Large intestine (tissue), 3 donors: ENCODE data around the gene DPP10. TPM values are rescaled to one million over a fixed set of nuclear protein-coding genes. Genes with fewer than 3 reads are reported as not detected.

Experiments
- DNase-seq, 2 donors: peaks; one replicate each; pipeline versions ENCODE4 v3.0.0 to v3.0.0-alpha.2; 2013
- H3K27ac ChIP-seq: one replicate; pipeline ENCODE4 v1.5.1; 2013; ENCODE audit warnings: low read length
- H3K27me3 ChIP-seq: 2 replicates; pipeline ENCODE4 v1.6.1; 2013; ENCODE audit warnings: low read length; ENCODE audit not compliant: control insufficient read depth, insufficient read depth
- H3K36me3 ChIP-seq: 2 replicates; pipeline ENCODE4 v1.6.1; 2013; ENCODE audit warnings: low read length; ENCODE audit not compliant: control insufficient read depth, insufficient read depth
- H3K4me1 ChIP-seq: one replicate; pipeline ENCODE4 v1.6.1; 2013; ENCODE audit warnings: low read length; ENCODE audit not compliant: control insufficient read depth, insufficient read depth
- H3K4me3 ChIP-seq: one replicate; pipeline ENCODE4 v1.5.1; 2013; ENCODE audit warnings: low read length
- H3K9me3 ChIP-seq: one replicate; pipeline ENCODE4 v1.6.1; 2013; ENCODE audit warnings: mild to moderate bottlenecking, low read depth, low read length, moderate library complexity; ENCODE audit not compliant: control insufficient read depth
- WGBS: methylation state at CpG from one replicate; pipeline ENCODE4 v1.1.5; 2013; ENCODE audit warnings: low lambda C conversion rate; ENCODE audit not compliant: insufficient coverage; 5-methylcytosine and 5-hydroxymethylcytosine counted together
- polyA plus RNA-seq: library from polyadenylated mRNA; unstranded; fragments of 120-200 nt; gene quantifications from one replicate; pipeline ENCODE4 v1.2.1, GENCODE V29; 2013

The DPP10 gene
- polyA plus RNA-seq, 1 donor = 17.3 TPM

DNA sequence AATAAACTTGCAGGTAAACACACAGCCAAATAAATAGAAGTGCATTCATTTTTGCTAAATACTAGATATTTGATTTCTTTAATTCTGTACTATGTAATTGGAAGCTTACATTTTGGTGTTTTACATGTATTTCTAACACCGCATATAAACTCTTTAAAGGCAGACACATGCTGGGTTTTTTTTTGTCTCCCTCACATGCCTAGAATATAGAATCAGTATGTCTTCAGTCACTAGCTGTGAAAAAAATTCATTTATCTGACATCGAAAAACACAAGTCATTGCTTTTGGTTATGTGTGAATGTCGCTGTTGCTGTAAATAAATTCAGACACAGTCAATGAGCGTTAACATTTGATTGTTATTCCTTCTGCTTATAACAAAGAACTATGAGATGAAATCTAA is 1101.0 kb downstream of the DPP10 start:
- no peaks in the 10 kb centered on the region for H3K27me3 ChIP-seq
- WGBS = 90% methylated on average over 2 of the region's 4 CpGs
- no peak overlapping the region for H3K4me3 ChIP-seq
- DNase-seq = no peak
- no peaks in the 10 kb centered on the region for H3K36me3 ChIP-seq
- no peak overlapping the region for H3K27ac ChIP-seq
- no peaks in the 10 kb centered on the region for H3K9me3 ChIP-seq
- H3K4me1 ChIP-seq = no peaks in the 10 kb centered on the region

GRCh38 chr2:115549611-115550130 is 1107.2 kb downstream of the DPP10 start:
- Histone ChIP-seq H3K27ac (no peak overlapping the region), H3K4me1 (no peaks in the 10 kb centered on the region), H3K9me3 (no peaks in the 10 kb centered on the region), H3K36me3 (no peaks in the 10 kb centered on the region), H3K4me3 (no peak overlapping the region), H3K27me3 (no peaks in the 10 kb centered on the region)
- WGBS = no CpG with 5 or more reads among the region's 1 CpG
- no peak for DNase-seq

DNA sequence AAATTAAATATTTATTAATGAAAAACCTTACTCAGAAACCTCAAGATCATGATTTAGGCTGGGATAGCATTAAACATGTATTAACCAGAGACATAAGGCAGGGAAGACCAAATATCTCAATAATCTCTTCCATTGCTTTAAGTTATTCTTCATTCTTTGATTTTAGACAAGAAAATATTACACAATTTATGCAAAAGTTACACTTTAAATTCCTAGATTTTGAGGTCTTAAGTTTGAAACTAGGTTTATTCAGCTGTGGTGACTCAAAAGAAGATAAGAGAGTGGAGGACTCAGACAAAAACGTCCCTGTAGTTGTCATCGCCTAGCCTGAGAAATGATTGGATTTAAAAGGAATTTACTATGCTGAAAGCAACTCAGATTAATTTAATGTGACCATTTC is 1110.3 kb downstream of the DPP10 start:
- H3K27ac ChIP-seq = no peak overlapping the region
- WGBS = 100% methylated on average over 2 of the region's 2 CpGs

DNA sequence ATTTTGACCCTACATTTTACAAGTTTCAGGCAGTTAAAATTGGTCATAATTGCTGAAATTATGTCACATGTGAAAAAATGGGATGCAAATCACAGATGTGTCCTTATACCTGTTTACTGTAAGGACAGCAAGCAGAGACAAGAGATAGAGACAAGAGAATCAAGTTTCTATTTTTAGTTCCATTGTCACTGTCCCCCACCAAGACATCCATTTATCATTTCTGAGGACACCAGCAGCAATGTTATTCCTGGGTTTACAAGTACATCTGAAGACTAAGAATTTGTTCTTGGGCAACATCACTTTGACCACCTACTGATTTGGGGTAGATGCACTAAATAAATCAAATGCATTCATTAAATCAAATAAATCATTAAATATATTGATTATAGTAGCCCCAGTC is 1111.7 kb downstream of the DPP10 start:
- H3K4me3 ChIP-seq = no peak overlapping the region
- DNase-seq = no peak
- no peaks in the 10 kb centered on the region for H3K4me1 ChIP-seq
- no peaks in the 10 kb centered on the region for H3K27me3 ChIP-seq
- no peak overlapping the region for H3K27ac ChIP-seq
- no peaks in the 10 kb centered on the region for H3K36me3 ChIP-seq
- no peaks in the 10 kb centered on the region for H3K9me3 ChIP-seq

More for the DNA sequence above, 1110.3 kb downstream of the DPP10 start:
- no peak overlapping the region for H3K4me3 ChIP-seq
- no peaks in the 10 kb centered on the region for H3K27me3 ChIP-seq
- no peaks in the 10 kb centered on the region for H3K4me1 ChIP-seq
- H3K9me3 ChIP-seq = no peaks in the 10 kb centered on the region
- H3K36me3 ChIP-seq = no peaks in the 10 kb centered on the region
- DNase-seq = no peak

- Histone ChIP-seq H3K36me3 (no peaks in the 10 kb centered on the region), H3K27me3 (no peaks in the 10 kb centered on the region), H3K27ac (no peak overlapping the region), H3K9me3 (no peaks in the 10 kb centered on the region), H3K4me1 (no peaks in the 10 kb centered on the region), H3K4me3 (no peak overlapping the region)
- no CpG with 5 or more reads among the region's 1 CpG for WGBS
- no peak for DNase-seq
Measured at GRCh38 chr2:115558725-115559124, 1116.3 kb downstream of the DPP10 start.

GRCh38 chr2:115560666-115561065 is 1118.2 kb downstream of the DPP10 start:
- Histone ChIP-seq H3K27ac (no peak overlapping the region), H3K36me3 (no peaks in the 10 kb centered on the region), H3K4me1 (no peaks in the 10 kb centered on the region), H3K9me3 (no peaks in the 10 kb centered on the region), H3K27me3 (no peaks in the 10 kb centered on the region), H3K4me3 (no peak overlapping the region)
- DNase-seq = no peak
- WGBS = 90% methylated on average over 2 of the region's 4 CpGs

DNA sequence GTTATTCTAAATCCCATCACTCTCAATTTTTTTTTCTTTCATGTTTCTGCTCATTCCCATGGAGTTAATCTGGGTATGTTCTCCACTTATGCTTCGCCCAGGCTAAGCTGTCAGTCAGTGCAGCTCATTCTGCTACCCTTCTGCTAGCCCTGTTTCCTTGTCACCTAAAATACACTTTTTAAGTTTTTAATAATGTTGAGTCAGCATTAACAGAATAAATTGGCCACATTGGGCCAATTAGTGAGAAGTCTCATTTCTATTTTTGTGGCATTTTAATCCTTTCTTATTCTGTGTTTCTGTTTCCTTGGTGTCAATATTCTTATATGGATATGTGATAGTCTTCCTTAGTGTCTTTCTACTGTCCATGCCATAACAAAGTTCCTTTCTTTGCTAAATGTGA is 1126.2 kb downstream of the DPP10 start:
- Histone ChIP-seq H3K4me1 (no peaks in the 10 kb centered on the region), H3K36me3 (no peaks in the 10 kb centered on the region), H3K4me3 (no peak overlapping the region), H3K27me3 (no peaks in the 10 kb centered on the region), H3K9me3 (no peaks in the 10 kb centered on the region), H3K27ac (no peak overlapping the region)
- 100% methylated on average over 1 of the region's 1 CpG for WGBS
- no peak for DNase-seq

DNA sequence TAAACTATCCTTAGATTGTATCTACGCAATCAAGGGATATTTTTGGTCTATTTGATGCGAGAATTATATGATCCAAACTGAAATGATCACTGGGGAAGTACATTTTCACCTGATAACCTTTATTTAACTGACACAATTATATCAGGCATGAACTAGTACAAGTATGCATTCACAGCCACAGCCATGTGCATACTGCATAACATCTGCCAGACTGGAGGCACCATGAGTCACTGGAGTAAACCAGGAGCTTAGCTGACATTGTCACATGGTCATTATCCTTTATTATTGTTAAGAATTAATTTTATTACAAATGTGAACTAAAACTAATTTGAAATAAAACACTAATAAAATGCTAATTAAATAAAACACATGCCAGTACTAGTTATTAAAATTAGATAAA is 1127.1 kb downstream of the DPP10 start:
- no peak for DNase-seq
- no peak overlapping the region for H3K27ac ChIP-seq
- WGBS = 100% methylated on average over 1 of the region's 2 CpGs

DNA sequence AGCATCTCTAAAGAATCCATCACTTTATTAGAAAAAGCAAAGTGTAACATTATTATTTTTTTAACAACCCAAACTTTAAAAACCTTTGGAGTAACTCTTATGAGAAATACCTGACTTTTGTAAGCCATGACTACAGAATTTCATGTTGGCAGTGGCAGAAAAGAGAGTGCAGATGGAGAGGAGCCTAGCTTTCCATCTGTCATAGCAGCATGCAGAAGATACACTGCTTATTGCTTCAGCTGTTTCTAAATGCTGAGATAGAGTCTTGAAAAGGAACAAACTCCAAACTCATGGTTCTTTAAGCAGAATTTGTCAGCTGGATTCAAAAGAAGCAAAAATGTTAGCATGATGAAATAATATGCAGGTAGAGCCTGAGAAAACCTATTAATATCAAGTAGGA is 1130.3 kb downstream of the DPP10 start:
- Histone ChIP-seq H3K9me3 (no peaks in the 10 kb centered on the region), H3K36me3 (no peaks in the 10 kb centered on the region), H3K27ac (no peak overlapping the region), H3K4me1 (no peaks in the 10 kb centered on the region), H3K4me3 (no peak overlapping the region), H3K27me3 (no peaks in the 10 kb centered on the region)
- DNase-seq = no peak

More for the DNA sequence above, 1127.1 kb downstream of the DPP10 start:
- H3K4me3 ChIP-seq = no peak overlapping the region
- H3K9me3 ChIP-seq = no peaks in the 10 kb centered on the region
- H3K4me1 ChIP-seq = no peaks in the 10 kb centered on the region
- H3K36me3 ChIP-seq = no peaks in the 10 kb centered on the region
- H3K27me3 ChIP-seq = no peaks in the 10 kb centered on the region

DNA sequence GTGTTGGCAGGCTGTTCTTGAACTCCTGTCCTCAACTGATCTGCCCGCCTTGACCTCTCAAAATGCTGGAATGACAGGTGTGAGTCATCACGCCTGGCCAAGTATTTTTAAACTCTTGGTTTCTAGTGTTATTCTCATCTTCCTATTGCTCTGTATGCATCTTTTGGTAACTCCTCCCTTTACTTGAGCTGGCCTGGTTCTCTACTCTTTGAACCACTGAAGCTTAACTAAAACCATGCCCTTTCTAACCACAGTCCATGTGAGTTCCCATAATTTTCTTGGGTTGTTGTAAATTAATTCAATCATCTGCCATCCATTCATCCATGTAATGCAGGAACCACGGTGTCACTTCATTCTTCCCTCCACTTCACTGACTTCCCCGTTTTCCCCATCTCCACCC is 1131.3 kb downstream of the DPP10 start:
- Histone ChIP-seq H3K27ac (no peak overlapping the region), H3K9me3 (no peaks in the 10 kb centered on the region), H3K4me3 (no peak overlapping the region), H3K4me1 (no peaks in the 10 kb centered on the region), H3K36me3 (no peaks in the 10 kb centered on the region), H3K27me3 (no peaks in the 10 kb centered on the region)
- DNase-seq = no peak
- WGBS = 100% methylated on average over 2 of the region's 4 CpGs

DNA sequence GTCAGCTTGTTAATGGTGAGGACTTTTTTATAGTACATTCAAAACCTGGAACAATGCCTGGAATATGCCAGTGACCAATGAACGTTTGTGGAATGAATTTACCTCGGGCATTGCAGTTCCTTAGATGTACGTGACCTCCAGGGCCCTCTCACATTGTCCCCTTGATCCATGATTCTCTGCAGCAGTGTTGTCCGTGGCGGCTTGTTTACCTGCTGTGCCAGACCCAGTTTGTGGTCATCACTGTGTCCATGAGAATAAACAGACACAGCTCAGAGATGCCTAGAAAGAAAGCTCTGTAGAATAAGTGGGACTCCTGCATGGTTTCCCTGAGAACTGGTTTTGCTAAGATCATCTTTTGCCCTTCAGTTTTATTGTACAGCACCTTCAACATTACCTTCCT is 1132.2 kb downstream of the DPP10 start:
- no CpG with 5 or more reads among the region's 5 CpGs for WGBS
- no peaks in the 10 kb centered on the region for H3K4me1 ChIP-seq
- H3K27me3 ChIP-seq = no peaks in the 10 kb centered on the region
- no peak overlapping the region for H3K4me3 ChIP-seq
- no peak for DNase-seq
- H3K36me3 ChIP-seq = no peaks in the 10 kb centered on the region
- H3K27ac ChIP-seq = no peak overlapping the region
- H3K9me3 ChIP-seq = no peaks in the 10 kb centered on the region
